Neural progenitor cell (in vitro differentiated cells): Measurements from ENCODE around the gene NDUFB5. TPM values are rescaled to one million over a fixed set of nuclear protein-coding genes. Genes with fewer than 3 reads are reported as not detected.

Source experiments
- DNase-seq: peaks from one replicate; pipeline ENCODE4 v3.0.0-alpha.2; 2016; ENCODE audit warnings: low spot score
- H2AFZ ChIP-seq: fragments of 200-600 bp; sonication (generic); replicated peaks from 2 replicates; pipeline ENCODE4 v1.6.1; 2016; ENCODE audit warnings: antibody characterized with exemption
- H3F3A ChIP-seq: fragments of 200-600 bp; sonication (generic); 2 replicates; pipeline ENCODE4 v1.6.1; 2016; ENCODE audit warnings: antibody characterized with exemption, low read depth
- H3K27ac ChIP-seq: fragments of 200-600 bp; sonication (generic); 2 replicates; pipeline ENCODE4 v1.5.1; 2016; ENCODE audit warnings: mild to moderate bottlenecking
- H3K27me3 ChIP-seq: fragments of 200-600 bp; sonication (generic); 2 replicates; pipeline ENCODE4 v1.6.1; 2016; ENCODE audit warnings: mild to moderate bottlenecking, moderate library complexity
- H3K36me3 ChIP-seq: fragments of 200-600 bp; sonication (generic); 2 replicates; pipeline ENCODE4 v1.5.1; 2016
- H3K4me1 ChIP-seq: fragments of 200-600 bp; sonication (generic); 2 replicates; pipeline ENCODE4 v1.6.1; 2016; ENCODE audit warnings: mixed run types
- H3K4me2 ChIP-seq: fragments of 200-600 bp; sonication (generic); 2 replicates; pipeline ENCODE4 v1.6.1; 2016
- H3K4me3 ChIP-seq: fragments of 200-600 bp; sonication (generic); 2 replicates; pipeline ENCODE4 v1.5.1; 2016
- H3K79me2 ChIP-seq: fragments of 200-600 bp; sonication (generic); 2 replicates; pipeline ENCODE4 v1.6.1; 2016; ENCODE audit warnings: low read depth
- H3K9ac ChIP-seq: fragments of 200-600 bp; sonication (generic); 2 replicates; pipeline ENCODE4 v1.6.1; 2016
- H3K9me3 ChIP-seq: fragments of 200-600 bp; sonication (generic); 2 replicates; pipeline ENCODE4 v1.5.1; 2016; ENCODE audit warnings: low read depth
- H4K20me1 ChIP-seq: fragments of 200-600 bp; sonication (generic); 2 replicates; pipeline ENCODE4 v1.6.1; 2016; ENCODE audit warnings: low read depth
- H3K27ac Mint-ChIP-seq: 3 replicates; pipeline ENCODE4 v1.8.0; 2021; ENCODE audit warnings: mixed read lengths
- H3K27me3 Mint-ChIP-seq: 2 replicates; pipeline ENCODE4 v1.8.0; 2022; ENCODE audit warnings: low read depth, mild to moderate bottlenecking, inconsistent platforms, moderate library complexity, mixed read lengths; ENCODE audit not compliant: insufficient read depth
- H3K36me3 Mint-ChIP-seq: 3 replicates; pipeline ENCODE4 v1.8.0; 2021; ENCODE audit warnings: mixed read lengths
- H3K4me1 Mint-ChIP-seq: 3 replicates; pipeline ENCODE4 v1.8.0; 2021; ENCODE audit warnings: mixed read lengths
- H3K4me3 Mint-ChIP-seq: 3 replicates; pipeline ENCODE4 v1.8.0; 2021; ENCODE audit warnings: mild to moderate bottlenecking, moderate library complexity, mixed read lengths
- H3K9me3 Mint-ChIP-seq: 3 replicates; pipeline ENCODE4 v1.8.0; 2020; ENCODE audit warnings: mixed read lengths
- EZH2 ChIP-seq: fragments of 200-600 bp; sonication (generic); IDR thresholded peaks from 2 replicates; pipeline ENCODE4 v1.6.1; 2017; ENCODE audit warnings: antibody characterized with exemption, mild to moderate bottlenecking, moderate library complexity
- EZH2phosphoT487 ChIP-seq: fragments of 200-600 bp; sonication (generic); IDR thresholded peaks from 2 replicates; pipeline ENCODE4 v1.6.1; 2017; ENCODE audit warnings: antibody characterized with exemption
- total RNA-seq: library from RNA; depleted of rRNA; stranded (reverse); fragments of >200 nt; gene quantifications from 2 replicates; pipeline ENCODE4 v1.2.3, GENCODE V29; 2015; ENCODE audit warnings: low replicate concordance
- TF ChIP-seq, protein P1 (sequence below): fragments of 200-600 bp; sonication (generic); IDR thresholded peaks from 2 replicates; pipeline ENCODE4 v1.5.1; 2017; ENCODE audit warnings: antibody characterized with exemption, mild to moderate bottlenecking

The NDUFB5 gene
- total RNA-seq, 1 donor from 2014 or later, result 193 TPM

GRCh38 chr3:179622023-179622422 lies 17.4 kb downstream of the NDUFB5 start:
- Histone ChIP-seq H3F3A (no peaks in the 10 kb centered on the region), H3K4me1 (no peaks in the 10 kb centered on the region), H3K4me3 (no peak overlapping the region), H3K4me2 (no peak overlapping the region), H2AFZ (no peak overlapping the region), H4K20me1 (no peaks in the 10 kb centered on the region), H3K36me3 (peaks cover 5% of the 10 kb centered on the region), H3K79me2 (no peaks in the 10 kb centered on the region), H3K9ac (no peak overlapping the region), H3K27ac (no peak overlapping the region), H3K27me3 (no peaks in the 10 kb centered on the region), H3K9me3 (no peaks in the 10 kb centered on the region)
- H3K9me3 Mint-ChIP-seq, result no peaks in the 10 kb centered on the region
- no peak for DNase-seq
- H3K4me1 Mint-ChIP-seq, result no peaks in the 10 kb centered on the region
- no peak overlapping the region for H3K4me3 Mint-ChIP-seq
- no peak overlapping the region for H3K27ac Mint-ChIP-seq
- H3K27me3 Mint-ChIP-seq, result no peaks in the 10 kb centered on the region
- TF ChIP-seq EZH2phosphoT487, result no peak
- TF ChIP-seq, protein P1, sequence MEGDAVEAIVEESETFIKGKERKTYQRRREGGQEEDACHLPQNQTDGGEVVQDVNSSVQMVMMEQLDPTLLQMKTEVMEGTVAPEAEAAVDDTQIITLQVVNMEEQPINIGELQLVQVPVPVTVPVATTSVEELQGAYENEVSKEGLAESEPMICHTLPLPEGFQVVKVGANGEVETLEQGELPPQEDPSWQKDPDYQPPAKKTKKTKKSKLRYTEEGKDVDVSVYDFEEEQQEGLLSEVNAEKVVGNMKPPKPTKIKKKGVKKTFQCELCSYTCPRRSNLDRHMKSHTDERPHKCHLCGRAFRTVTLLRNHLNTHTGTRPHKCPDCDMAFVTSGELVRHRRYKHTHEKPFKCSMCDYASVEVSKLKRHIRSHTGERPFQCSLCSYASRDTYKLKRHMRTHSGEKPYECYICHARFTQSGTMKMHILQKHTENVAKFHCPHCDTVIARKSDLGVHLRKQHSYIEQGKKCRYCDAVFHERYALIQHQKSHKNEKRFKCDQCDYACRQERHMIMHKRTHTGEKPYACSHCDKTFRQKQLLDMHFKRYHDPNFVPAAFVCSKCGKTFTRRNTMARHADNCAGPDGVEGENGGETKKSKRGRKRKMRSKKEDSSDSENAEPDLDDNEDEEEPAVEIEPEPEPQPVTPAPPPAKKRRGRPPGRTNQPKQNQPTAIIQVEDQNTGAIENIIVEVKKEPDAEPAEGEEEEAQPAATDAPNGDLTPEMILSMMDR, result no peak
- no peak for TF ChIP-seq EZH2
- peaks cover 38% of the 10 kb centered on the region for H3K36me3 Mint-ChIP-seq

- Histone ChIP-seq H3K36me3 (peaks cover 5% of the 10 kb centered on the region), H3K4me3 (no peak overlapping the region), H3F3A (no peaks in the 10 kb centered on the region), H3K4me1 (no peaks in the 10 kb centered on the region), H2AFZ (no peak overlapping the region), H3K27ac (no peak overlapping the region), H3K9ac (no peak overlapping the region), H3K79me2 (no peaks in the 10 kb centered on the region), H3K9me3 (no peaks in the 10 kb centered on the region), H3K27me3 (no peaks in the 10 kb centered on the region), H3K4me2 (no peak overlapping the region), H4K20me1 (no peaks in the 10 kb centered on the region)
- TF ChIP-seq, protein P1, result no peak
- TF ChIP-seq EZH2 (no peak), EZH2phosphoT487 (no peak)
- Mint-ChIP-seq H3K4me1 (no peaks in the 10 kb centered on the region), H3K4me3 (no peak overlapping the region), H3K27me3 (no peaks in the 10 kb centered on the region), H3K27ac (no peak overlapping the region), H3K36me3 (peaks cover 28% of the 10 kb centered on the region), H3K9me3 (no peaks in the 10 kb centered on the region)
- no peak for DNase-seq
Measured at GRCh38 chr3:179624451-179624850, 19.9 kb downstream of the NDUFB5 start.

- H3K9me3 ChIP-seq, result no peaks in the 10 kb centered on the region
- Mint-ChIP-seq H3K9me3 (no peaks in the 10 kb centered on the region), H3K4me1 (no peaks in the 10 kb centered on the region), H3K4me3 (no peak overlapping the region), H3K27me3 (peaks cover 3% of the 10 kb centered on the region), H3K36me3 (no peaks in the 10 kb centered on the region), H3K27ac (no peak overlapping the region)
- H3K4me2 ChIP-seq, result no peak overlapping the region
- H3K36me3 ChIP-seq, result no peaks in the 10 kb centered on the region
- TF ChIP-seq EZH2 (no peak), EZH2phosphoT487 (no peak)
- TF ChIP-seq, protein P1, result no peak
- H4K20me1 ChIP-seq, result no peaks in the 10 kb centered on the region
- H3K4me3 ChIP-seq, result no peak overlapping the region
- no peak for DNase-seq
- no peaks in the 10 kb centered on the region for H3K79me2 ChIP-seq
- H3K27me3 ChIP-seq, result no peaks in the 10 kb centered on the region
- no peak overlapping the region for H3K9ac ChIP-seq
- H3F3A ChIP-seq, result no peaks in the 10 kb centered on the region
- no peak overlapping the region for H2AFZ ChIP-seq
- no peak overlapping the region for H3K27ac ChIP-seq
- no peaks in the 10 kb centered on the region for H3K4me1 ChIP-seq
Measured at GRCh38 chr3:179630753-179631451, 26.3 kb downstream of the NDUFB5 start.
